Prostate gland (tissue), 2 donors: ENCODE results near the gene TMEM238.

ENCODE experiments used
- POLR2A ChIP-seq: fragments of 450-650 bp; IDR thresholded peaks from one replicate; pipeline ENCODE4 v1.6.1; 2016; ENCODE audit warnings: antibody characterized with exemption, mild to moderate bottlenecking
- POLR2AphosphoS5 ChIP-seq: sonication (generic); formaldehyde crosslinking; IDR thresholded peaks from one replicate; pipeline ENCODE4 v1.6.1; 2017; ENCODE audit warnings: antibody characterized with exemption
- TF ChIP-seq, protein P1 (sequence below), 4 experiments: fragments of 200-600 bp in 2 of 4; fragments of 450-650 bp in 2 of 4; sonication (generic) in 2 of 4; IDR thresholded peaks; 1 replicate in 3 of 4; 2 replicates in 1 of 4; pipeline ENCODE4 v1.5.1; 2016 to 2019; ENCODE audit warnings: antibody characterized with exemption in 4 of 4, mild to moderate bottlenecking in 2 of 4, moderate library complexity in 2 of 4

DNA sequence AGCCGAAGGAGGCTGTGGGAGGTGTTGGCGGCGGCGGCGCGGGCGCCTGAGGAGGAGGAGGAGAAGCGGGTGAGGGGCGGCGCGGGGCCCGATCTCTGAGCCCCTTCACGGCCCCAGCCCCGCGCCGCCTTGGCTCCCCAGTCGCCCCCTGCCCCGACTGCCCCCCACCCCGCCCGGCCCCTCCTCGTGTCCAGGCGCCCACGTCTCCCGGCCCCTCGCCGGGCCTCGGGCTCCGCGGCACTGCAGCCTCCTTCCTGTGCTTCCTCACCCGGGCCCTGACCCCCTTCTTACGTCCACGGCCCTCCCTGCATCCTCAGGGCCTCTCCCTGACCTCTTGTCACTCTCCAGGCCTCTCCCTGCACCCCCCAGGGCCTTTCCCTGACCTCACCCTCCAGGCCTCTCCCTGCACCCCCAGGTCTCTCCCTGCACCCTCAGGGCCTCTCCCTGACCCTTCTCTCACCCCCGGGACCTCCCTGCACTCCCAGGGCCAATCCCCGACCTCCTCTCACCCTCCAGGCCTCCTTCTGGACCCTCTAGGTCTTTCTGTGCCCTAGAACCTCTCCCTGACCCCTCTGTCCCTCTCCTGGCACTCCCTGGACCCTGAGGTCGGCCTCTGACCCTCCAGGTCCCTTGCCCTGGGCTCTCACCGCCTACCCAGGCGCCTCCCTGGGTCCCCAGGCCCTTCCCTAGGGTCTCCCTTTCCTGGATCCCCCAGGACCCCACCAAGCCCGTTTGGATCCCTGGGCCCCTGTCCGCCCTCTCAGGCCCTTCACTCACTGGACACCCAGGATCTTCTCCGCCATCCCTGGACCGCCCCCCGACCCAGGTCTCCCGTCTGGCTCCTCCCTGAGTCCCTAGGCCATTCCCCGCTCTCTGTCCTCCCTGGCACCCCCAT is 44.0 kb downstream of the TMEM238 start:
- TF ChIP-seq, protein P1, sequence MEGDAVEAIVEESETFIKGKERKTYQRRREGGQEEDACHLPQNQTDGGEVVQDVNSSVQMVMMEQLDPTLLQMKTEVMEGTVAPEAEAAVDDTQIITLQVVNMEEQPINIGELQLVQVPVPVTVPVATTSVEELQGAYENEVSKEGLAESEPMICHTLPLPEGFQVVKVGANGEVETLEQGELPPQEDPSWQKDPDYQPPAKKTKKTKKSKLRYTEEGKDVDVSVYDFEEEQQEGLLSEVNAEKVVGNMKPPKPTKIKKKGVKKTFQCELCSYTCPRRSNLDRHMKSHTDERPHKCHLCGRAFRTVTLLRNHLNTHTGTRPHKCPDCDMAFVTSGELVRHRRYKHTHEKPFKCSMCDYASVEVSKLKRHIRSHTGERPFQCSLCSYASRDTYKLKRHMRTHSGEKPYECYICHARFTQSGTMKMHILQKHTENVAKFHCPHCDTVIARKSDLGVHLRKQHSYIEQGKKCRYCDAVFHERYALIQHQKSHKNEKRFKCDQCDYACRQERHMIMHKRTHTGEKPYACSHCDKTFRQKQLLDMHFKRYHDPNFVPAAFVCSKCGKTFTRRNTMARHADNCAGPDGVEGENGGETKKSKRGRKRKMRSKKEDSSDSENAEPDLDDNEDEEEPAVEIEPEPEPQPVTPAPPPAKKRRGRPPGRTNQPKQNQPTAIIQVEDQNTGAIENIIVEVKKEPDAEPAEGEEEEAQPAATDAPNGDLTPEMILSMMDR (IDR thresholded peaks at IDR 0.05): no peak
- TF ChIP-seq POLR2A (peak; percentile 97), POLR2AphosphoS5 (no peak)
